ENCODE results near the gene LIAS. TPM values are rescaled to one million over a fixed set of nuclear protein-coding genes. Genes with fewer than 3 reads are reported as not detected.

The LIAS gene
- polyA plus RNA-seq, 1 donor from 2014 or later: 24.6 TPM

- Histone ChIP-seq H3K4me3 (ENCODE audit: low read length) (no peak overlapping the region), H3F3A (ENCODE audit: insufficient read depth, low read length, poor library complexity, severe bottlenecking) (no peaks in the 10 kb centered on the region), H3K4me2 (ENCODE audit: low read length) (no peak overlapping the region), H3K9me2 (ENCODE audit: insufficient read depth, low read length) (no peaks in the 10 kb centered on the region), H3K9me3 (ENCODE audit: low read length) (no peaks in the 10 kb centered on the region), H3K27ac (ENCODE audit: low read length) (no peak overlapping the region), H2AFZ (ENCODE audit: low read depth, low read length) (no peak overlapping the region), H3K36me3 (ENCODE audit: insufficient read depth, low read length) (no peaks in the 10 kb centered on the region), H3K79me2 (replicated peaks; ENCODE audit: insufficient read depth, low read length) (no peaks in the 10 kb centered on the region), H4K20me1 (ENCODE audit: insufficient read depth) (no peaks in the 10 kb centered on the region), H3K9ac (ENCODE audit: low read length) (no peak overlapping the region), H3K27me3 (ENCODE audit: insufficient read depth, low read depth, low read length) (no peaks in the 10 kb centered on the region)
- TF ChIP-seq POLR2AphosphoS5 (IDR thresholded peaks at IDR 0.05) (no peak), EZH2 (IDR thresholded peaks at IDR 0.05; ENCODE audit: borderline replicate concordance, insufficient read depth, low read length, poor library complexity, severe bottlenecking) (no peak), REST (IDR thresholded peaks at IDR 0.05; ENCODE audit: borderline replicate concordance) (no peak), TAF1 (IDR thresholded peaks at IDR 0.05; ENCODE audit: low read depth) (no peak), RAD21 (conservative IDR thresholded peaks at IDR 0.05) (no peak), SMC3 (conservative IDR thresholded peaks at IDR 0.05; ENCODE audit: poor library complexity) (no peak), EP300 (conservative IDR thresholded peaks at IDR 0.05; ENCODE audit: poor library complexity, severe bottlenecking) (no peak), MXI1 (conservative IDR thresholded peaks at IDR 0.05; ENCODE audit: poor library complexity, severe bottlenecking) (no peak)
- TF ChIP-seq, protein P1, sequence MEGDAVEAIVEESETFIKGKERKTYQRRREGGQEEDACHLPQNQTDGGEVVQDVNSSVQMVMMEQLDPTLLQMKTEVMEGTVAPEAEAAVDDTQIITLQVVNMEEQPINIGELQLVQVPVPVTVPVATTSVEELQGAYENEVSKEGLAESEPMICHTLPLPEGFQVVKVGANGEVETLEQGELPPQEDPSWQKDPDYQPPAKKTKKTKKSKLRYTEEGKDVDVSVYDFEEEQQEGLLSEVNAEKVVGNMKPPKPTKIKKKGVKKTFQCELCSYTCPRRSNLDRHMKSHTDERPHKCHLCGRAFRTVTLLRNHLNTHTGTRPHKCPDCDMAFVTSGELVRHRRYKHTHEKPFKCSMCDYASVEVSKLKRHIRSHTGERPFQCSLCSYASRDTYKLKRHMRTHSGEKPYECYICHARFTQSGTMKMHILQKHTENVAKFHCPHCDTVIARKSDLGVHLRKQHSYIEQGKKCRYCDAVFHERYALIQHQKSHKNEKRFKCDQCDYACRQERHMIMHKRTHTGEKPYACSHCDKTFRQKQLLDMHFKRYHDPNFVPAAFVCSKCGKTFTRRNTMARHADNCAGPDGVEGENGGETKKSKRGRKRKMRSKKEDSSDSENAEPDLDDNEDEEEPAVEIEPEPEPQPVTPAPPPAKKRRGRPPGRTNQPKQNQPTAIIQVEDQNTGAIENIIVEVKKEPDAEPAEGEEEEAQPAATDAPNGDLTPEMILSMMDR (IDR thresholded peaks at IDR 0.05; ENCODE audit: poor library complexity, severe bottlenecking): no peak
These were observed 15.9 kb upstream of the LIAS start for GRCh38 chr4:39442998-39443397.

DNA sequence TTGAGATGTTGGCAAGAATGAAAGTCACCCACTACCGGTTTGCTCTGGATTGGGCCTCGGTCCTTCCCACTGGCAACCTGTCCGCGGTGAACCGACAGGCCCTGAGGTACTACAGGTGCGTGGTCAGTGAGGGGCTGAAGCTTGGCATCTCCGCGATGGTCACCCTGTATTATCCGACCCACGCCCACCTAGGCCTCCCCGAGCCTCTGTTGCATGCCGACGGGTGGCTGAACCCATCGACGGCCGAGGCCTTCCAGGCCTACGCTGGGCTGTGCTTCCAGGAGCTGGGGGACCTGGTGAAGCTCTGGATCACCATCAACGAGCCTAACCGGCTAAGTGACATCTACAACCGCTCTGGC lies 12.4 kb upstream of the LIAS start:
- H3K9me2 ChIP-seq (ENCODE audit: insufficient read depth, low read length): no peaks in the 10 kb centered on the region
- H3K36me3 ChIP-seq (ENCODE audit: insufficient read depth, low read length): no peaks in the 10 kb centered on the region
- no peak overlapping the region for H2AFZ ChIP-seq (ENCODE audit: low read depth, low read length)
- no peaks in the 10 kb centered on the region for H3K79me2 ChIP-seq (replicated peaks; ENCODE audit: insufficient read depth, low read length)
- no peaks in the 10 kb centered on the region for H3K9me3 ChIP-seq (ENCODE audit: low read length)
- no peaks in the 10 kb centered on the region for H3F3A ChIP-seq (ENCODE audit: insufficient read depth, low read length, poor library complexity, severe bottlenecking)
- TF ChIP-seq REST (IDR thresholded peaks at IDR 0.05; ENCODE audit: borderline replicate concordance) (no peak), TAF1 (IDR thresholded peaks at IDR 0.05; ENCODE audit: low read depth) (no peak), EZH2 (IDR thresholded peaks at IDR 0.05; ENCODE audit: borderline replicate concordance, insufficient read depth, low read length, poor library complexity, severe bottlenecking) (no peak), EP300 (conservative IDR thresholded peaks at IDR 0.05; ENCODE audit: poor library complexity, severe bottlenecking) (no peak), MXI1 (conservative IDR thresholded peaks at IDR 0.05; ENCODE audit: poor library complexity, severe bottlenecking) (no peak), RAD21 (conservative IDR thresholded peaks at IDR 0.05) (no peak), POLR2AphosphoS5 (IDR thresholded peaks at IDR 0.05) (no peak), SMC3 (conservative IDR thresholded peaks at IDR 0.05; ENCODE audit: poor library complexity) (no peak)
- TF ChIP-seq, protein P1 (IDR thresholded peaks at IDR 0.05; ENCODE audit: poor library complexity, severe bottlenecking): no peak
- no peak overlapping the region for H3K27ac ChIP-seq (ENCODE audit: low read length)
- H3K4me3 ChIP-seq (ENCODE audit: low read length): no peak overlapping the region
- H3K4me2 ChIP-seq (ENCODE audit: low read length): no peak overlapping the region
- H3K27me3 ChIP-seq (ENCODE audit: insufficient read depth, low read depth, low read length): no peaks in the 10 kb centered on the region
- no peaks in the 10 kb centered on the region for H4K20me1 ChIP-seq (ENCODE audit: insufficient read depth)
- no peak overlapping the region for H3K9ac ChIP-seq (ENCODE audit: low read length)
